ENCODE measurements around the gene PRLR.
"Not testable (repeated sequence)": the region's sequence is repeated elsewhere in the genome, so short reads cannot be mapped to it uniquely, and the experiment has no call there.

Gene PRLR

GRCh38 chr5:35230038-35230611 is at the start of gene PRLR:
Gene PRLR, minus strand, starts transcription at chr5:35230487. Its CDS starts 140,867 bp downstream, at chr5:35089620.
- in situ Hi-C loops (cut with MboI; ENCODE audit: low sequenced_read_pairs) = no loop called here

GRCh38 chr5:35274839-35275509 is 44.7 kb upstream of the PRLR start:
- in situ Hi-C loops (cut with MboI; ENCODE audit: low sequenced_read_pairs) = no loop called here

GRCh38 chr5:35269006-35269405 is 38.7 kb upstream of the PRLR start:
- in situ Hi-C loops (cut with MboI; ENCODE audit: low sequenced_read_pairs) = no loop called here

GRCh38 chr5:35266276-35266675 is 36.0 kb upstream of the PRLR start:
- in situ Hi-C loops (cut with MboI; ENCODE audit: low sequenced_read_pairs) = no loop called here

- in situ Hi-C loops (cut with MboI; ENCODE audit: low sequenced_read_pairs) = no loop called here
These were observed 34.2 kb upstream of the PRLR start for GRCh38 chr5:35264509-35264908.

GRCh38 chr5:35263266-35263877 is 33.1 kb upstream of the PRLR start:
- in situ Hi-C loops (cut with MboI; ENCODE audit: low sequenced_read_pairs) = no loop called here

GRCh38 chr5:35253582-35253981 is 23.3 kb upstream of the PRLR start:
- in situ Hi-C loops (cut with MboI; ENCODE audit: low sequenced_read_pairs) = no loop called here

- in situ Hi-C loops (cut with MboI; ENCODE audit: low sequenced_read_pairs) = no loop called here
These were observed 22.7 kb upstream of the PRLR start for GRCh38 chr5:35252963-35253362.

- in situ Hi-C loops (cut with MboI; ENCODE audit: low sequenced_read_pairs) = no loop called here
These were observed 18.8 kb upstream of the PRLR start for GRCh38 chr5:35248843-35249780.

GRCh38 chr5:35247648-35248034 is 17.4 kb upstream of the PRLR start:
- in situ Hi-C loops (cut with MboI; ENCODE audit: low sequenced_read_pairs) = no loop called here

GRCh38 chr5:35246900-35247647 is 16.8 kb upstream of the PRLR start:
- in situ Hi-C loops (cut with MboI; ENCODE audit: low sequenced_read_pairs) = no loop called here

- in situ Hi-C loops (cut with MboI; ENCODE audit: low sequenced_read_pairs) = no loop called here
These were observed 16.1 kb upstream of the PRLR start for GRCh38 chr5:35246411-35246810.

GRCh38 chr5:35245371-35245770 is 15.1 kb upstream of the PRLR start:
- in situ Hi-C loops (cut with MboI; ENCODE audit: low sequenced_read_pairs) = not testable (repeated sequence)

GRCh38 chr5:35244171-35244570 is 13.9 kb upstream of the PRLR start:
- in situ Hi-C loops (cut with MboI; ENCODE audit: low sequenced_read_pairs) = no loop called here

- in situ Hi-C loops (cut with MboI; ENCODE audit: low sequenced_read_pairs) = no loop called here
These were observed 12.5 kb upstream of the PRLR start for GRCh38 chr5:35242702-35243258.

GRCh38 chr5:35240892-35241291 is 10.6 kb upstream of the PRLR start:
- in situ Hi-C loops (cut with MboI; ENCODE audit: low sequenced_read_pairs) = no loop called here

GRCh38 chr5:35239911-35240610 is 9.8 kb upstream of the PRLR start:
- in situ Hi-C loops (cut with MboI; ENCODE audit: low sequenced_read_pairs) = no loop called here

GRCh38 chr5:35239476-35239875 is 9.2 kb upstream of the PRLR start:
- in situ Hi-C loops (cut with MboI; ENCODE audit: low sequenced_read_pairs) = no loop called here

GRCh38 chr5:35237580-35238376 is 7.5 kb upstream of the PRLR start:
- in situ Hi-C loops (cut with MboI; ENCODE audit: low sequenced_read_pairs) = no loop called here

Measured in HL-60/S4 treated with retinoic acid at 250 ng/mL for 4 days and 3 days (cell line).